Liver (tissue), 9 donors: Measurements from ENCODE around the gene NCLN. TPM values are rescaled to one million over a fixed set of nuclear protein-coding genes. Genes with fewer than 3 reads are reported as not detected.

ENCODE experiments used
- DNase-seq: peaks from one replicate; pipeline ENCODE4 v3.0.0-alpha.2; 2017; ENCODE audit warnings: low spot score
- H3K27ac ChIP-seq, 2 donors: one replicate each; pipeline ENCODE4 v1.7.0; 2013; ENCODE audit warnings: inconsistent platforms in 2 of 2, low read length in 2 of 2, control low read depth in 1 of 2, low read depth in 1 of 2, mild to moderate bottlenecking in 1 of 2
- H3K27me3 ChIP-seq, 4 donors: one replicate each; pipeline versions ENCODE4 v1.6.1 to v1.7.0; 2013; ENCODE audit warnings: low read length in 3 of 4, inconsistent platforms in 1 of 4, mild to moderate bottlenecking in 1 of 4, moderate library complexity in 1 of 4; ENCODE audit not compliant: control insufficient read depth in 4 of 4, insufficient read depth in 4 of 4
- H3K36me3 ChIP-seq, 4 donors: one replicate each; pipeline versions ENCODE4 v1.6.1 to v1.7.0; 2013; ENCODE audit warnings: low read length in 3 of 4, mild to moderate bottlenecking in 3 of 4, low read depth in 1 of 4, moderate library complexity in 1 of 4; ENCODE audit not compliant: control insufficient read depth in 4 of 4, insufficient read depth in 3 of 4
- H3K4me1 ChIP-seq, 4 donors: one replicate each; pipeline versions ENCODE4 v1.6.1 to v1.7.0; 2013; ENCODE audit warnings: low read length in 3 of 4, mild to moderate bottlenecking in 3 of 4, moderate library complexity in 1 of 4; ENCODE audit not compliant: control insufficient read depth in 4 of 4, insufficient read depth in 4 of 4
- H3K4me3 ChIP-seq, 3 donors: one replicate each; pipeline versions ENCODE4 v1.6.1 to v1.7.0; 2013; ENCODE audit warnings: low read length in 3 of 3, control low read depth in 1 of 3, low read depth in 1 of 3, mild to moderate bottlenecking in 1 of 3
- H3K9ac ChIP-seq, 2 donors: one replicate each; pipeline ENCODE4 v1.7.0; 2013; ENCODE audit warnings: low read length in 2 of 2, mild to moderate bottlenecking in 2 of 2, moderate library complexity in 2 of 2, control low read depth in 1 of 2, low read depth in 1 of 2
- H3K9me3 ChIP-seq, 4 donors: one replicate each; pipeline versions ENCODE4 v1.6.1 to v1.7.0; 2013; ENCODE audit warnings: low read length in 3 of 4; ENCODE audit not compliant: control insufficient read depth in 4 of 4
- ATF3 ChIP-seq: IDR thresholded peaks from 2 replicates; pipeline ENCODE4 v1.6.1; 2016; ENCODE audit warnings: antibody characterized with exemption
- CTCF ChIP-seq: fragments of 150-350 bp; IDR thresholded peaks from 2 replicates; pipeline ENCODE4 v1.5.1; 2017; ENCODE audit warnings: improper control_type of control experiment, low read depth, low read length; ENCODE audit not compliant: missing input control
- EGR1 ChIP-seq, 2 donors: IDR thresholded peaks; 2 replicates each; pipeline ENCODE4 v1.6.1; 2016 to 2018; ENCODE audit warnings: antibody characterized with exemption in 2 of 2, low read depth in 2 of 2
- FOXA1 ChIP-seq: IDR thresholded peaks from 2 replicates; pipeline ENCODE4 v1.6.1; 2016; ENCODE audit warnings: antibody characterized with exemption
- FOXA2 ChIP-seq: IDR thresholded peaks from 2 replicates; pipeline ENCODE4 v1.6.1; 2016; ENCODE audit warnings: antibody characterized with exemption
- GABPA ChIP-seq, 2 donors: IDR thresholded peaks in 1 of 2; conservative IDR thresholded peaks in 1 of 2; 2 replicates each; pipeline ENCODE4 v1.6.1; 2016; ENCODE audit warnings: antibody characterized with exemption in 2 of 2, mild to moderate bottlenecking in 1 of 2, moderate library complexity in 1 of 2
- HNF4A ChIP-seq, 2 donors: conservative IDR thresholded peaks; 2 replicates each; pipeline ENCODE4 v1.6.1; 2016; ENCODE audit warnings: antibody characterized with exemption in 2 of 2, mild to moderate bottlenecking in 2 of 2
- HNF4G ChIP-seq: IDR thresholded peaks from 2 replicates; pipeline ENCODE4 v1.6.1; 2016; ENCODE audit warnings: antibody characterized with exemption
- JUND ChIP-seq, 2 donors: IDR thresholded peaks; 2 replicates each; pipeline ENCODE4 v1.6.1; 2016; ENCODE audit warnings: antibody characterized with exemption in 2 of 2
- MAX ChIP-seq: IDR thresholded peaks from 2 replicates; pipeline ENCODE4 v1.6.1; 2016; ENCODE audit warnings: antibody characterized with exemption
- NR2F2 ChIP-seq: IDR thresholded peaks from 2 replicates; pipeline ENCODE4 v1.6.1; 2016; ENCODE audit warnings: antibody characterized with exemption
- RAD21 ChIP-seq, 2 donors: IDR thresholded peaks; 2 replicates each; pipeline ENCODE4 v1.6.1; 2016; ENCODE audit warnings: antibody characterized with exemption in 2 of 2, mild to moderate bottlenecking in 2 of 2
- RXRA ChIP-seq, 2 donors: IDR thresholded peaks; 2 replicates each; pipeline ENCODE4 v1.6.1; 2017 to 2018; ENCODE audit warnings: antibody characterized with exemption in 2 of 2, mild to moderate bottlenecking in 1 of 2
- SP1 ChIP-seq: IDR thresholded peaks from 2 replicates; pipeline ENCODE4 v1.6.1; 2018; ENCODE audit warnings: antibody characterized with exemption, mild to moderate bottlenecking
- TAF1 ChIP-seq: conservative IDR thresholded peaks from 2 replicates; pipeline ENCODE4 v1.6.1; 2016; ENCODE audit warnings: antibody characterized with exemption, mild to moderate bottlenecking
- YY1 ChIP-seq: IDR thresholded peaks from 2 replicates; pipeline ENCODE4 v1.6.1; 2016; ENCODE audit warnings: antibody characterized with exemption, mild to moderate bottlenecking
- ZBTB33 ChIP-seq: IDR thresholded peaks from 2 replicates; pipeline ENCODE4 v1.6.1; 2016; ENCODE audit warnings: antibody characterized with exemption
- WGBS: extraction: QIAGEN DNeasy Blood & Tissue Kit; methylation state at CpG from one replicate; pipeline ENCODE4 v1.1.7; 2013; 5-methylcytosine and 5-hydroxymethylcytosine counted together
- polyA plus RNA-seq, 2 donors: library from polyadenylated mRNA; stranded (reverse) in 1 of 2; unstranded in 1 of 2; fragments of 200-250 nt in 1 of 2; fragments of >200 nt in 1 of 2; fragmentation: Nextera tagmentation in 1 of 2; extraction: Ambion mirVana in 1 of 2; gene quantifications; one replicate each; pipeline versions ENCODE4 v1.2.1 to v1.2.3, GENCODE V29; 2013 to 2015
- total RNA-seq, 2 donors: library from RNA; depleted of rRNA; stranded (reverse); fragments of >200 nt; gene quantifications; one replicate each; pipeline ENCODE4 v1.2.3, GENCODE V29; 2014
- donor health status: healthy.
- donor health status: healthy.
- donor health status: healthy.
- donor health status: healthy.
- donor health status: healthy.

The NCLN gene
- total and polyA plus RNA-seq, 4 donors: 29.5 to 50.8 (median 38.4) TPM

GRCh38 chr19:3137119-3137518 is 48.6 kb upstream of the NCLN start:
- Histone ChIP-seq H3K4me3 (no peak overlapping the region), H3K9ac (no peak overlapping the region)
- 56% methylated on average over 7 of the region's 7 CpGs for WGBS

GRCh38 chr19:3138268-3138667 is 47.5 kb upstream of the NCLN start:
- no peak for DNase-seq
- Histone ChIP-seq H3K4me3 (no peak overlapping the region), H3K27ac (no peak overlapping the region), H3K36me3 (no peaks in the 10 kb centered on the region), H3K27me3 (no peaks in the 10 kb centered on the region), H3K4me1 (no peaks in the 10 kb centered on the region), H3K9me3 (no peaks in the 10 kb centered on the region), H3K9ac (no peak overlapping the region)
- TF ChIP-seq FOXA1 (no peak), JUND (IDR thresholded peaks at IDR 0.05) (no peak), CTCF (no peak), SP1 (no peak), RXRA (IDR thresholded peaks at IDR 0.05) (no peak), HNF4G (no peak), TAF1 (no peak), MAX (no peak), ATF3 (no peak), YY1 (no peak), ZBTB33 (no peak), EGR1 (IDR thresholded peaks at IDR 0.05; ENCODE audit: low read depth in 2 of 2) (no peak)
- 70% methylated on average over 15 of the region's 15 CpGs for WGBS

More at GRCh38 chr19:3137119-3137518, 48.6 kb upstream of the NCLN start:
- DNase-seq: no peak
- Histone ChIP-seq H3K4me1 (no peaks in the 10 kb centered on the region), H3K27ac (peak overlapping the region; percentile 35 to 50), H3K36me3 (no peaks in the 10 kb centered on the region), H3K27me3 (no peaks in the 10 kb centered on the region), H3K9me3 (no peaks in the 10 kb centered on the region)
- TF ChIP-seq NR2F2: peak; percentile 83
- TF ChIP-seq RXRA (IDR thresholded peaks at IDR 0.05): peak in 1 of 2 donors; percentile 26
- TF ChIP-seq EGR1 (IDR thresholded peaks at IDR 0.05; ENCODE audit: low read depth in 2 of 2): no peak

GRCh38 chr19:3140667-3141038 is 45.1 kb upstream of the NCLN start:
- DNase-seq: no peak
- Histone ChIP-seq H3K9me3 (no peaks in the 10 kb centered on the region), H3K36me3 (no peaks in the 10 kb centered on the region), H3K9ac (no peak overlapping the region), H3K27me3 (no peaks in the 10 kb centered on the region), H3K4me1 (no peaks in the 10 kb centered on the region), H3K4me3 (no peak overlapping the region), H3K27ac (no peak overlapping the region)
- no peak for TF ChIP-seq ATF3
- no peak for TF ChIP-seq CTCF
- TF ChIP-seq JUND (IDR thresholded peaks at IDR 0.05): no peak
- TF ChIP-seq ZBTB33: no peak
- no peak for TF ChIP-seq HNF4A (conservative IDR thresholded peaks at IDR 0.05)
- no peak for TF ChIP-seq HNF4G
- no peak for TF ChIP-seq EGR1 (IDR thresholded peaks at IDR 0.05; ENCODE audit: low read depth in 2 of 2)
- TF ChIP-seq FOXA2: no peak
- no peak for TF ChIP-seq FOXA1
- no peak for TF ChIP-seq NR2F2
- no peak for TF ChIP-seq YY1
- no peak for TF ChIP-seq GABPA (IDR thresholded peaks at IDR 0.05 in 1 of 2, conservative IDR thresholded peaks at IDR 0.05 in 1 of 2)
- no peak for TF ChIP-seq MAX
- no peak for TF ChIP-seq RAD21 (IDR thresholded peaks at IDR 0.05)
